Measurements from ENCODE around the gene ATP9B. TPM values are rescaled to one million over a fixed set of nuclear protein-coding genes. Genes with fewer than 3 reads are reported as not detected.
A peak's percentile ranks its signal among the peaks of the same experiment; 100 is the strongest.

Gene ATP9B
- total RNA-seq, 1 experiment from 2014 or later: 15.6 TPM

- Histone ChIP-seq H2AFZ (ENCODE audit: low read length) (no peak overlapping the region), H3K36me3 (ENCODE audit: low read depth, low read length) (no peaks in the 10 kb centered on the region), H4K20me1 (ENCODE audit: low read length) (no peaks in the 10 kb centered on the region), H3K4me2 (ENCODE audit: low read length) (no peak overlapping the region), H3F3A (ENCODE audit: low read length, unreplicated experiment) (no peaks in the 10 kb centered on the region), H3K4me3 (ENCODE audit: low read length) (no peak overlapping the region), H3K27me3 (ENCODE audit: low read length) (no peaks in the 10 kb centered on the region), H3K4me1 (ENCODE audit: insufficient read depth, low read length) (no peaks in the 10 kb centered on the region), H3K9me2 (replicated peaks; ENCODE audit: low read length) (no peaks in the 10 kb centered on the region), H3K27ac (ENCODE audit: low read length) (no peak overlapping the region), H3K79me2 (ENCODE audit: low read length) (no peaks in the 10 kb centered on the region), H3K9me3 (ENCODE audit: low read length) (no peaks in the 10 kb centered on the region), H3K9ac (ENCODE audit: low read length) (no peak overlapping the region)
- ChIA-PET POLR2A (ENCODE audit: unreplicated experiment) (interaction anchor here (0.5 kb wide), 1 partner anchor 1539 kb away, joined by 5 read pairs; no protein-coding TSS in a partner anchor), CTCF (no interaction called here)
- no TSS peak for BruUV-seq (replicated peaks)
- intact Hi-C loops (cut with micrococcal nuclease): no loop called here
- ATAC-seq: peak; percentile 68
- TF ChIP-seq EZH2phosphoT487 (IDR thresholded peaks at IDR 0.05; ENCODE audit: borderline replicate concordance, low read length): no peak
- no peak for DNase-seq
These were observed 252.6 kb downstream of the ATP9B start for GRCh38 chr18:79321625-79322405.

- H3K9me2 ChIP-seq (replicated peaks; ENCODE audit: low read length): no peaks in the 10 kb centered on the region
- ChIA-PET CTCF (no interaction called here), POLR2A (ENCODE audit: unreplicated experiment) (no interaction called here)
- H3K27ac ChIP-seq (ENCODE audit: low read length): no peak overlapping the region
- no peaks in the 10 kb centered on the region for H3K9me3 ChIP-seq (ENCODE audit: low read length)
- DNase-seq: no peak
- H3K4me1 ChIP-seq (ENCODE audit: insufficient read depth, low read length): no peaks in the 10 kb centered on the region
- H3F3A ChIP-seq (ENCODE audit: low read length, unreplicated experiment): no peaks in the 10 kb centered on the region
- no peak overlapping the region for H2AFZ ChIP-seq (ENCODE audit: low read length)
- ATAC-seq: no peak
- H3K79me2 ChIP-seq (ENCODE audit: low read length): no peaks in the 10 kb centered on the region
- H3K36me3 ChIP-seq (ENCODE audit: low read depth, low read length): no peaks in the 10 kb centered on the region
- H3K4me3 ChIP-seq (ENCODE audit: low read length): no peak overlapping the region
- no peaks in the 10 kb centered on the region for H3K27me3 ChIP-seq (ENCODE audit: low read length)
- no TSS peak for BruUV-seq (replicated peaks)
- no peak overlapping the region for H3K9ac ChIP-seq (ENCODE audit: low read length)
- TF ChIP-seq EZH2 (IDR thresholded peaks at IDR 0.05; ENCODE audit: low read length, unreplicated experiment): no peak
- TF ChIP-seq CTCF (conservative IDR thresholded peaks at IDR 0.05; ENCODE audit: low read depth, low read length): no peak
- no peak for TF ChIP-seq EZH2phosphoT487 (IDR thresholded peaks at IDR 0.05; ENCODE audit: borderline replicate concordance, low read length)
- H4K20me1 ChIP-seq (ENCODE audit: low read length): no peaks in the 10 kb centered on the region
- intact Hi-C loops (cut with micrococcal nuclease): no loop called here
- H3K4me2 ChIP-seq (ENCODE audit: low read length): no peak overlapping the region
These were observed 253.2 kb downstream of the ATP9B start for GRCh38 chr18:79322441-79322840.

- H3K4me2 ChIP-seq (ENCODE audit: low read length): no peak overlapping the region
- TF ChIP-seq CTCF (conservative IDR thresholded peaks at IDR 0.05; ENCODE audit: low read depth, low read length): no peak
- TF ChIP-seq EZH2 (IDR thresholded peaks at IDR 0.05; ENCODE audit: low read length, unreplicated experiment): no peak
- no peak for TF ChIP-seq EZH2phosphoT487 (IDR thresholded peaks at IDR 0.05; ENCODE audit: borderline replicate concordance, low read length)
- no peaks in the 10 kb centered on the region for H3K9me2 ChIP-seq (replicated peaks; ENCODE audit: low read length)
- H3K27me3 ChIP-seq (ENCODE audit: low read length): no peaks in the 10 kb centered on the region
- no peaks in the 10 kb centered on the region for H3K4me1 ChIP-seq (ENCODE audit: insufficient read depth, low read length)
- H3K79me2 ChIP-seq (ENCODE audit: low read length): no peaks in the 10 kb centered on the region
- no peak overlapping the region for H3K27ac ChIP-seq (ENCODE audit: low read length)
- no TSS peak for BruUV-seq (replicated peaks)
- H3K36me3 ChIP-seq (ENCODE audit: low read depth, low read length): no peaks in the 10 kb centered on the region
- H4K20me1 ChIP-seq (ENCODE audit: low read length): no peaks in the 10 kb centered on the region
- ChIA-PET POLR2A (ENCODE audit: unreplicated experiment) (no interaction called here), CTCF (no interaction called here)
- ATAC-seq: no peak
- H3F3A ChIP-seq (ENCODE audit: low read length, unreplicated experiment): no peaks in the 10 kb centered on the region
- no peak overlapping the region for H3K4me3 ChIP-seq (ENCODE audit: low read length)
- no peak overlapping the region for H2AFZ ChIP-seq (ENCODE audit: low read length)
- no peak for DNase-seq
- H3K9me3 ChIP-seq (ENCODE audit: low read length): no peaks in the 10 kb centered on the region
- intact Hi-C loops (cut with micrococcal nuclease): no loop called here
- no peak overlapping the region for H3K9ac ChIP-seq (ENCODE audit: low read length)
These were observed 254.3 kb downstream of the ATP9B start for GRCh38 chr18:79323471-79323870.

Measured in PC-3 (cell line).